ENCODE results near the gene CHCHD6. TPM values are rescaled to one million over a fixed set of nuclear protein-coding genes. Genes with fewer than 3 reads are reported as not detected.

Gene CHCHD6
- total RNA-seq, 4 donors from 2014 or later = 6.4 to 14.2 (median 10.3) TPM; not detected in 1

GRCh38 chr3:126678693-126679317, 25.2 kb upstream of the CHCHD6 start:
- H3K4me1 ChIP-seq = no peaks in the 10 kb centered on the region
- TF ChIP-seq POLR2A (IDR thresholded peaks at IDR 0.05) = no peak
- TF ChIP-seq, protein P1, sequence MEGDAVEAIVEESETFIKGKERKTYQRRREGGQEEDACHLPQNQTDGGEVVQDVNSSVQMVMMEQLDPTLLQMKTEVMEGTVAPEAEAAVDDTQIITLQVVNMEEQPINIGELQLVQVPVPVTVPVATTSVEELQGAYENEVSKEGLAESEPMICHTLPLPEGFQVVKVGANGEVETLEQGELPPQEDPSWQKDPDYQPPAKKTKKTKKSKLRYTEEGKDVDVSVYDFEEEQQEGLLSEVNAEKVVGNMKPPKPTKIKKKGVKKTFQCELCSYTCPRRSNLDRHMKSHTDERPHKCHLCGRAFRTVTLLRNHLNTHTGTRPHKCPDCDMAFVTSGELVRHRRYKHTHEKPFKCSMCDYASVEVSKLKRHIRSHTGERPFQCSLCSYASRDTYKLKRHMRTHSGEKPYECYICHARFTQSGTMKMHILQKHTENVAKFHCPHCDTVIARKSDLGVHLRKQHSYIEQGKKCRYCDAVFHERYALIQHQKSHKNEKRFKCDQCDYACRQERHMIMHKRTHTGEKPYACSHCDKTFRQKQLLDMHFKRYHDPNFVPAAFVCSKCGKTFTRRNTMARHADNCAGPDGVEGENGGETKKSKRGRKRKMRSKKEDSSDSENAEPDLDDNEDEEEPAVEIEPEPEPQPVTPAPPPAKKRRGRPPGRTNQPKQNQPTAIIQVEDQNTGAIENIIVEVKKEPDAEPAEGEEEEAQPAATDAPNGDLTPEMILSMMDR (IDR thresholded peaks at IDR 0.05) = no peak
- no peaks in the 10 kb centered on the region for H3K27me3 ChIP-seq
- intact Hi-C loops (cut with DNase I; ENCODE audit: low total_unique reads) = no loop called here
- no peak overlapping the region for H3K4me3 ChIP-seq
- no peaks in the 10 kb centered on the region for H3K36me3 ChIP-seq
- DNase-seq = no peak
- H3K9me3 ChIP-seq = no peaks in the 10 kb centered on the region
- no peak overlapping the region for H3K27ac ChIP-seq

DNA sequence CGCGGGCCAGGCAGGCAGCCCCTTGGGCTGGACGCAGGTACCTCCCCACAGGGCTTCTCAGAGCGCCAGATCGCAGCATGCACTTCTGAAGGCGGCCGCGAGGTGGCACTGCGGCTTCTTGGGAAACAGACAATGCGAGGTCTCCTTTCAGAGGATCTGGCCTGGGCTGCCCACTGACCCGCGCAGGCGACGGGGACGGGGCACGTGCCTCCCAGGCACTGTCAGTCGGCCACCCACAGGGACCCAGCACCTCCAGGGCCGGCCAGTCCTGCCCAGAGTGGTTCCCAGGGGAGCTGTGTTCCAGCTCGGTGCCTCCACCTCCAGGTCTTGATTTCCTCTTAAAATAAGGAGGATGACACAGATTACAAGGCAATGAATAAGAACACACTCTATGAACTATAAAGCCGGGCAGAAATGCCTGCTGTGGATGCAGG, 24.7 kb upstream of the CHCHD6 start:
- Histone ChIP-seq H3K36me3 (no peaks in the 10 kb centered on the region), H3K9me3 (no peaks in the 10 kb centered on the region), H3K4me3 (no peak overlapping the region), H3K27me3 (no peaks in the 10 kb centered on the region), H3K27ac (no peak overlapping the region), H3K4me1 (no peaks in the 10 kb centered on the region)
- peak; percentile 73 to 83 for DNase-seq
- intact Hi-C loops (cut with DNase I; ENCODE audit: low total_unique reads) = no loop called here
- no peak for TF ChIP-seq POLR2A (IDR thresholded peaks at IDR 0.05)
- TF ChIP-seq, protein P1 (IDR thresholded peaks at IDR 0.05) = peak; percentile 86 to 95 (median 91)

DNA sequence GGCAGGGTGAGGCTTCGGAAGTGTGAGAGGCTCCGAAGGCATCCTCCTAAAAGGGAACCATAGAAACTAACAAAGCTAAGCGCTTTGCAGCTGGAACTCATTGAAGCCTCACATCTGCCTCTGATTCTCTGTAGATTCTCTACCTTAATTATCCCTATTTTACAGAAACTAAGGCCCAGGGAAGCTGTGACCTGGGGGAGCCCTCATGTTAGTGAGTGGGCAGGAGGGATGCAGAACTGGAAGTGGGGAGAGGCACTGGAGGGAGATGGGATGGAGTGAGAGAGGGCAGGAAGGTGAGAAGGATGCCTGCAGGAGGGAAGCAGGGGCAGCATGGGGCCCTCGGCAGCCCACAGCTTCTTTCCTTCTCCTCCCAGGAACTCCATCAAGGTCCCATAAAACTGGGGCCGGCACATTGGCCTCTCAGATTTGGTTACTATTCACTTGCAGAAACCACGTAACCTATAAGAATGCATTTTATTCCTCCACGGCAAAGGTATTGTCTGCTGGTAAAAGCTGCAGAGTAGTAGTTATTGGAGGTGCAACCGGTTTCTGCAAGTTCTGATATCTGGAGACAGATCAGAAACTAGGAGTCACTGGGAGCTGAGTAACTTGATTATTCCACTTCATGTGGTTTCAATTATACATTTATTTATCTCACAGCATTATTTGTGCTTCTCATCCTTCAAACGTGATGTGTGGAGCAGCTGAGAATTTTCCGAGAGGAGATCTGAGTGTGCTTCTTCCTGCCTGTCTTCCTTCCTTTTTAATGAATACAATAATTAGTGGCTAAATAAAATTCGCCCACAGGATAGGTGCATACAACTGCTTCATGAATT, 24.0 kb upstream of the CHCHD6 start:
- DNase-seq = no peak
- H3K4me1 ChIP-seq = no peaks in the 10 kb centered on the region
- H3K27ac ChIP-seq = no peak overlapping the region
- no peaks in the 10 kb centered on the region for H3K36me3 ChIP-seq
- H3K4me3 ChIP-seq = no peak overlapping the region
- TF ChIP-seq POLR2A (IDR thresholded peaks at IDR 0.05) = no peak
- TF ChIP-seq, protein P1 (IDR thresholded peaks at IDR 0.05) = no peak
- intact Hi-C loops (cut with DNase I; ENCODE audit: low total_unique reads) = no loop called here
- no peaks in the 10 kb centered on the region for H3K27me3 ChIP-seq
- no peaks in the 10 kb centered on the region for H3K9me3 ChIP-seq

GRCh38 chr3:126680667-126681055, 23.4 kb upstream of the CHCHD6 start:
- H3K27me3 ChIP-seq = no peaks in the 10 kb centered on the region
- intact Hi-C loops (cut with DNase I; ENCODE audit: low total_unique reads) = no loop called here
- no peak for TF ChIP-seq POLR2A (IDR thresholded peaks at IDR 0.05)
- TF ChIP-seq, protein P1 (IDR thresholded peaks at IDR 0.05) = no peak
- no peaks in the 10 kb centered on the region for H3K4me1 ChIP-seq
- no peak overlapping the region for H3K27ac ChIP-seq
- no peak overlapping the region for H3K4me3 ChIP-seq
- DNase-seq = no peak
- no peaks in the 10 kb centered on the region for H3K36me3 ChIP-seq
- H3K9me3 ChIP-seq = no peaks in the 10 kb centered on the region

DNA sequence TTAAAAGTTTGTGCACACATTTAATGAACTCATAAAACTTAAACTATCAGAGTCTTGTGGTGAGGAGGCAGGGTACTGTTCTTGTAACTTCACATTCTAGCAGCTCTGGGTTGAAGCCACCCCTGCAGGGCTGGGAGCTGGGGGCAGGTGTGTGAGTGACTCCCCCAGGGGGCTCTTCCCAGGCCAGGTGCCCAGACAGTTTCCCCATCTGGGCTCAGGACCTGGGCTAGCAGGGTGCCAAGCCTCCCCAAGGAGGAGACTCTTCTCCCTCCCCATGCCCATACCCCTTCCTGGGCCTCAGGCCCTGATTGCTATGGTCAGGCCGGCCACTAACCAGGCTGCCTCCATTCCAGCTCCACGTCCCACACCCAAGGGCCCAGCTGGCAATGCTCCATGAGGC, 22.0 kb upstream of the CHCHD6 start:
- DNase-seq = no peak
- Histone ChIP-seq H3K9me3 (no peaks in the 10 kb centered on the region), H3K4me3 (no peak overlapping the region), H3K27me3 (no peaks in the 10 kb centered on the region), H3K36me3 (no peaks in the 10 kb centered on the region), H3K27ac (no peak overlapping the region), H3K4me1 (no peaks in the 10 kb centered on the region)
- intact Hi-C loops (cut with DNase I; ENCODE audit: low total_unique reads) = no loop called here
- no peak for TF ChIP-seq POLR2A (IDR thresholded peaks at IDR 0.05)
- TF ChIP-seq, protein P1 (IDR thresholded peaks at IDR 0.05) = no peak
